Measurements from ENCODE around the gene DNMT3B. TPM values are rescaled to one million over a fixed set of nuclear protein-coding genes. Genes with fewer than 3 reads are reported as not detected.

Gene DNMT3B
- total RNA-seq, 4 donors from 2014 or later: 0.20 to 0.39 (median 0.30) TPM

- in situ Hi-C loops (cut with MboI; ENCODE audit: low sequenced_read_pairs in 4 of 4) (loop anchor here in 1 of 4 donors (25.0 kb wide), 1 partner anchor 497 kb away; the partner anchor contains the start of gene BPIFB1), intact Hi-C loops (cut with DNase I; ENCODE audit: low total_unique reads) (loop anchor here (5.0 kb wide), 1 partner anchor 157 kb away; no protein-coding TSS in a partner anchor)
- TF ChIP-seq CTCF (IDR thresholded peaks at IDR 0.05 in 4 of 5, conservative IDR thresholded peaks at IDR 0.05 in 1 of 5) (peak; percentile 64 to 98 (median 88)), POLR2A (IDR thresholded peaks at IDR 0.05) (no peak)
- Histone ChIP-seq H3K9me3 (no peaks in the 10 kb centered on the region), H3K27ac (no peak overlapping the region), H3K4me3 (no peak overlapping the region), H3K36me3 (no peaks in the 10 kb centered on the region), H3K27me3 (no peaks in the 10 kb centered on the region), H3K4me1 (peaks cover 5 to 15% of the 10 kb centered on the region in 2 donors)
- DNase-seq: peak; percentile 39 to 54
- peak; percentile 75 to 88 for ATAC-seq
Observed at GRCh38 chr20:32789896-32790750, 27.9 kb downstream of the DNMT3B start.

GRCh38 chr20:32790751-32791057, 28.5 kb downstream of the DNMT3B start:
- H3K36me3 ChIP-seq: no peaks in the 10 kb centered on the region
- ATAC-seq (no peak), DNase-seq (no peak)
- no peak overlapping the region for H3K4me3 ChIP-seq
- H3K9me3 ChIP-seq: no peaks in the 10 kb centered on the region
- no peak overlapping the region for H3K27ac ChIP-seq
- intact Hi-C loops (cut with DNase I; ENCODE audit: low total_unique reads): loop anchor here (5.0 kb wide), 1 partner anchor 157 kb away; no protein-coding TSS in a partner anchor
- H3K4me1 ChIP-seq: peaks cover 5 to 15% of the 10 kb centered on the region in 2 donors
- in situ Hi-C loops (cut with MboI; ENCODE audit: low sequenced_read_pairs in 4 of 4): loop anchor here in 1 of 4 donors (25.0 kb wide), 1 partner anchor 497 kb away; the partner anchor contains the start of gene BPIFB1
- TF ChIP-seq POLR2A (IDR thresholded peaks at IDR 0.05) (no peak), CTCF (IDR thresholded peaks at IDR 0.05 in 4 of 5, conservative IDR thresholded peaks at IDR 0.05 in 1 of 5) (no peak)
- H3K27me3 ChIP-seq: no peaks in the 10 kb centered on the region

GRCh38 chr20:32792316-32792715, 30.1 kb downstream of the DNMT3B start:
- no peak for TF ChIP-seq CTCF (IDR thresholded peaks at IDR 0.05 in 4 of 5, conservative IDR thresholded peaks at IDR 0.05 in 1 of 5)
- no peaks in the 10 kb centered on the region for H3K27me3 ChIP-seq
- intact Hi-C loops (cut with DNase I; ENCODE audit: low total_unique reads): loop anchor here (5.0 kb wide), 1 partner anchor 155 kb away; no protein-coding TSS in a partner anchor

GRCh38 chr20:32792731-32793458, 30.7 kb downstream of the DNMT3B start:
- ATAC-seq (no peak), DNase-seq (no peak)
- no peaks in the 10 kb centered on the region for H3K4me1 ChIP-seq
- in situ Hi-C loops (cut with MboI; ENCODE audit: low sequenced_read_pairs in 4 of 4): loop anchor here in 1 of 4 donors (25.0 kb wide), 1 partner anchor 494 kb away; the partner anchor contains the start of gene BPIFB1
- H3K36me3 ChIP-seq: no peaks in the 10 kb centered on the region
- intact Hi-C loops (cut with DNase I; ENCODE audit: low total_unique reads): loop anchor here (5.0 kb wide), 1 partner anchor 154 kb away; no protein-coding TSS in a partner anchor
- no peaks in the 10 kb centered on the region for H3K9me3 ChIP-seq
- no peak overlapping the region for H3K4me3 ChIP-seq
- no peak for TF ChIP-seq POLR2A (IDR thresholded peaks at IDR 0.05)
- no peak for TF ChIP-seq CTCF (IDR thresholded peaks at IDR 0.05 in 4 of 5, conservative IDR thresholded peaks at IDR 0.05 in 1 of 5)
- no peak overlapping the region for H3K27ac ChIP-seq
- no peaks in the 10 kb centered on the region for H3K27me3 ChIP-seq

More at GRCh38 chr20:32792316-32792715, 30.1 kb downstream of the DNMT3B start:
- H3K36me3 ChIP-seq: no peaks in the 10 kb centered on the region
- no peak for ATAC-seq
- no peaks in the 10 kb centered on the region for H3K9me3 ChIP-seq
- in situ Hi-C loops (cut with MboI; ENCODE audit: low sequenced_read_pairs in 4 of 4): loop anchor here in 1 of 4 donors (25.0 kb wide), 1 partner anchor 495 kb away; the partner anchor contains the start of gene BPIFB1
- no peak overlapping the region for H3K4me3 ChIP-seq
- no peak overlapping the region for H3K27ac ChIP-seq
- no peak for DNase-seq
- no peaks in the 10 kb centered on the region for H3K4me1 ChIP-seq

Measured in gastrocnemius medialis (tissue), 4 donors.